Kidney (tissue), 14 donors: Measurements from ENCODE around the gene SCN3A. TPM values are rescaled to one million over a fixed set of nuclear protein-coding genes. Genes with fewer than 3 reads are reported as not detected.

Experiments
- DNase-seq, 5 donors: peaks; one replicate each; pipeline ENCODE4 v3.0.0-alpha.2; 2013 to 2020
- FAIRE-seq: peaks from 2 replicates; lab custom pipeline; 2012; peaks lifted over from hg19 to GRCh38; lab: Jason Lieb, UNC
- H3K27ac ChIP-seq, 2 donors: one replicate each; pipeline ENCODE4 v1.7.0; 2013; ENCODE audit warnings: low read depth in 2 of 2, low read length in 2 of 2, inconsistent platforms in 1 of 2
- H3K27me3 ChIP-seq: one replicate; pipeline ENCODE4 v1.7.1; 2013; ENCODE audit warnings: low read length, inconsistent platforms; ENCODE audit not compliant: control insufficient read depth, insufficient read depth
- H3K36me3 ChIP-seq, 3 donors: one replicate each; pipeline versions ENCODE4 v1.7.0 to v1.7.1; 2013; ENCODE audit warnings: low read length in 3 of 3, control low read depth in 1 of 3, inconsistent platforms in 1 of 3; ENCODE audit not compliant: insufficient read depth in 3 of 3, control insufficient read depth in 2 of 3
- H3K4me1 ChIP-seq, 3 donors: one replicate each; pipeline versions ENCODE4 v1.7.0 to v1.7.1; 2013; ENCODE audit warnings: low read length in 3 of 3, inconsistent platforms in 1 of 3, low read depth in 1 of 3; ENCODE audit not compliant: control insufficient read depth in 2 of 3, insufficient read depth in 2 of 3
- H3K4me3 ChIP-seq, 3 donors: one replicate each; pipeline versions ENCODE4 v1.7.0 to v1.8.1; 2013; ENCODE audit warnings: low read length in 3 of 3, control low read depth in 1 of 3, inconsistent platforms in 1 of 3
- H3K9ac ChIP-seq, 3 donors: one replicate each; pipeline versions ENCODE4 v1.7.0 to v1.7.1; 2013; ENCODE audit warnings: low read length in 3 of 3, control low read depth in 1 of 3, inconsistent platforms in 1 of 3
- H3K9me3 ChIP-seq, 3 donors: one replicate each; pipeline versions ENCODE4 v1.7.0 to v1.7.1; 2013; ENCODE audit warnings: low read length in 3 of 3, control low read depth in 1 of 3, inconsistent platforms in 1 of 3; ENCODE audit not compliant: control insufficient read depth in 2 of 3, insufficient read depth in 1 of 3
- intact Hi-C: fragments of 100-400 bp; cut with DNase I; formaldehyde crosslinking; loops from one replicate; pipeline ENCODE4 v1.11.1; 2022
- polyA plus RNA-seq: library from polyadenylated mRNA; stranded (reverse); fragments of 350-450 nt; fragmentation: Illumina TruSeq; extraction: RNeasy Lipid Tissue Mini Kit (QIAGEN cat#74804); gene quantifications from one replicate; pipeline ENCODE4 v1.2.3, GENCODE V29; 2014; ENCODE audit warnings: low read depth, low replicate concordance; ENCODE audit not compliant: insufficient read depth
- total RNA-seq: library from RNA; stranded (reverse); fragmentation: NEBNext Ultra II Directional; extraction: Animal tissue kit (Norgen Biotek cat#: 25700); gene quantifications from one replicate; pipeline ENCODE4 v1.2.1, GENCODE V29; 2021
- TF ChIP-seq, protein P1 (sequence below): IDR thresholded peaks from 3 replicates; pipeline ENCODE4 v1.5.1; 2012; ENCODE audit warnings: mild to moderate bottlenecking, moderate library complexity, borderline replicate concordance; ENCODE audit not compliant: insufficient read depth; ENCODE audit errors: extremely low read depth
- donor health status: control.
- donor health status: control.
- donor health status: control.
- donor health status: control.
- donor health status: control.
- donor health status: DM: yes; HTN: yes; CAD: no.
- donor health status: Normal renal cell carcinoma (clear cell type).

The SCN3A gene
- total and polyA plus RNA-seq, 2 donors from 2014 or later = 0.11 to 6.3 TPM

GRCh38 chr2:165074884-165075283 is 129.0 kb downstream of the SCN3A start:
- TF ChIP-seq, protein P1, sequence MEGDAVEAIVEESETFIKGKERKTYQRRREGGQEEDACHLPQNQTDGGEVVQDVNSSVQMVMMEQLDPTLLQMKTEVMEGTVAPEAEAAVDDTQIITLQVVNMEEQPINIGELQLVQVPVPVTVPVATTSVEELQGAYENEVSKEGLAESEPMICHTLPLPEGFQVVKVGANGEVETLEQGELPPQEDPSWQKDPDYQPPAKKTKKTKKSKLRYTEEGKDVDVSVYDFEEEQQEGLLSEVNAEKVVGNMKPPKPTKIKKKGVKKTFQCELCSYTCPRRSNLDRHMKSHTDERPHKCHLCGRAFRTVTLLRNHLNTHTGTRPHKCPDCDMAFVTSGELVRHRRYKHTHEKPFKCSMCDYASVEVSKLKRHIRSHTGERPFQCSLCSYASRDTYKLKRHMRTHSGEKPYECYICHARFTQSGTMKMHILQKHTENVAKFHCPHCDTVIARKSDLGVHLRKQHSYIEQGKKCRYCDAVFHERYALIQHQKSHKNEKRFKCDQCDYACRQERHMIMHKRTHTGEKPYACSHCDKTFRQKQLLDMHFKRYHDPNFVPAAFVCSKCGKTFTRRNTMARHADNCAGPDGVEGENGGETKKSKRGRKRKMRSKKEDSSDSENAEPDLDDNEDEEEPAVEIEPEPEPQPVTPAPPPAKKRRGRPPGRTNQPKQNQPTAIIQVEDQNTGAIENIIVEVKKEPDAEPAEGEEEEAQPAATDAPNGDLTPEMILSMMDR = no peak
- FAIRE-seq (no peak), DNase-seq (no peak)

DNA sequence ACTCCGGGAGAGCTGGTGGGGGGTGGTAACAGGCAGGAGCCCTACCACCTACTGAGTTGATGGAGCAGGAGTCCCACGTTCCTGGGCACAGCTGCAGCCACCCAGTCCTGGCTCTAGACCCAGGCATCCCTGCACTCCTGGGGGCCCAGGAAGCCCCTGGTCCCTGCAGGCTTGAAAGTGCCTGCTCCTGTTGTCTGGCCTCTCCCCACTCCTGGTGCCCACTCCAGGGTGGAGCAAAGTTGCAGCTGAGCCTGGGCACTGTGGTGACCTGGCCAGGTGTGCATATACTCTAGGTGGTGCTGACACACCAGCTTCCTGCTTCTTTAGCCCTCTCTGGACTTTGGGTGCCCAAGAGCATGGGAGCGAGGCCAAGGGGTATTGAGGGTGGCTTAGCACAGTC is 129.5 kb downstream of the SCN3A start:
- no peak for DNase-seq
- Histone ChIP-seq H3K27ac (no peak overlapping the region), H3K4me3 (no peak overlapping the region), H3K36me3 (no peaks in the 10 kb centered on the region), H3K9ac (no peak overlapping the region), H3K27me3 (no peaks in the 10 kb centered on the region), H3K4me1 (no peaks in the 10 kb centered on the region), H3K9me3 (peaks cover 0 to 7% (median 3%) of the 10 kb centered on the region in 3 donors)
- TF ChIP-seq, protein P1 = no peak
- intact Hi-C loops = no loop called here
- no peak for FAIRE-seq

More at GRCh38 chr2:165074884-165075283, 129.0 kb downstream of the SCN3A start:
- no peaks in the 10 kb centered on the region for H3K4me1 ChIP-seq
- no peak overlapping the region for H3K27ac ChIP-seq
- intact Hi-C loops = no loop called here
- H3K4me3 ChIP-seq = no peak overlapping the region
- no peaks in the 10 kb centered on the region for H3K36me3 ChIP-seq
- no peak overlapping the region for H3K9ac ChIP-seq
- peaks cover 0 to 7% (median 3%) of the 10 kb centered on the region in 3 donors for H3K9me3 ChIP-seq
- no peaks in the 10 kb centered on the region for H3K27me3 ChIP-seq

GRCh38 chr2:165070076-165070475 is 133.8 kb downstream of the SCN3A start:
- H3K4me3 ChIP-seq = no peak overlapping the region
- H3K27ac ChIP-seq = no peak overlapping the region
- no peak overlapping the region for H3K9ac ChIP-seq
- intact Hi-C loops = no loop called here
- peaks cover 0 to 7% (median 3%) of the 10 kb centered on the region in 3 donors for H3K9me3 ChIP-seq
- DNase-seq = peak in 1 of 5 donors; percentile 7
- H3K27me3 ChIP-seq = no peaks in the 10 kb centered on the region
- FAIRE-seq = no peak
- TF ChIP-seq, protein P1 = no peak
- H3K4me1 ChIP-seq = no peaks in the 10 kb centered on the region
- H3K36me3 ChIP-seq = no peaks in the 10 kb centered on the region

DNA sequence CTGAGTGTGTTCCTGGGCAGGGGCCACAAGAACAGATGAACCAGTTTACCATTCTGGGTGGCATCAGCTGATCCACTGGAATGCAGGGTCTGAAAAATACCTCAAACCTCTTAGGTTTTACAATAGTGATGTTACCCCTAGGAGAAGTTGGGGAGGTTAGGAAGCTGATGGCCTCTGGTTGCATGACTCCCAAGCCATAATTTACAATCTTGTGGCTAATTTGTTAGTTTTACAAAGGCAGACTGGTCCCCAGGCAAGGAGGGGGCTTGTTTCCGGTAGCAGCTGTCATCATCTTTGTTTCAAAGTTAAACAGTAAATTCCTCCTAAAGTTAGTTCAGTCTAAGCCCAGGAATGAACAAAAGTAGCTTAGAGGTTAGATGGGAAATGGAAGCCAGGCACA is 134.7 kb downstream of the SCN3A start:
- TF ChIP-seq, protein P1 = no peak
- peak in 2 of 5 donors; percentile 17 to 40 for DNase-seq

More for the DNA sequence above, 134.7 kb downstream of the SCN3A start:
- intact Hi-C loops = no loop called here
- Histone ChIP-seq H3K27ac (no peak overlapping the region), H3K36me3 (no peaks in the 10 kb centered on the region), H3K9me3 (no peaks in the 10 kb centered on the region), H3K27me3 (no peaks in the 10 kb centered on the region), H3K9ac (no peak overlapping the region), H3K4me1 (no peaks in the 10 kb centered on the region), H3K4me3 (no peak overlapping the region)
- no peak for FAIRE-seq
